Midbrain (tissue), 1 donor: Measurements from ENCODE around the gene CLSTN2.

Source experiments
- DNase-seq: peaks from one replicate; lab custom pipeline; 2025; lab: John Stamatoyannopoulos, UW

The CLSTN2 gene

DNA sequence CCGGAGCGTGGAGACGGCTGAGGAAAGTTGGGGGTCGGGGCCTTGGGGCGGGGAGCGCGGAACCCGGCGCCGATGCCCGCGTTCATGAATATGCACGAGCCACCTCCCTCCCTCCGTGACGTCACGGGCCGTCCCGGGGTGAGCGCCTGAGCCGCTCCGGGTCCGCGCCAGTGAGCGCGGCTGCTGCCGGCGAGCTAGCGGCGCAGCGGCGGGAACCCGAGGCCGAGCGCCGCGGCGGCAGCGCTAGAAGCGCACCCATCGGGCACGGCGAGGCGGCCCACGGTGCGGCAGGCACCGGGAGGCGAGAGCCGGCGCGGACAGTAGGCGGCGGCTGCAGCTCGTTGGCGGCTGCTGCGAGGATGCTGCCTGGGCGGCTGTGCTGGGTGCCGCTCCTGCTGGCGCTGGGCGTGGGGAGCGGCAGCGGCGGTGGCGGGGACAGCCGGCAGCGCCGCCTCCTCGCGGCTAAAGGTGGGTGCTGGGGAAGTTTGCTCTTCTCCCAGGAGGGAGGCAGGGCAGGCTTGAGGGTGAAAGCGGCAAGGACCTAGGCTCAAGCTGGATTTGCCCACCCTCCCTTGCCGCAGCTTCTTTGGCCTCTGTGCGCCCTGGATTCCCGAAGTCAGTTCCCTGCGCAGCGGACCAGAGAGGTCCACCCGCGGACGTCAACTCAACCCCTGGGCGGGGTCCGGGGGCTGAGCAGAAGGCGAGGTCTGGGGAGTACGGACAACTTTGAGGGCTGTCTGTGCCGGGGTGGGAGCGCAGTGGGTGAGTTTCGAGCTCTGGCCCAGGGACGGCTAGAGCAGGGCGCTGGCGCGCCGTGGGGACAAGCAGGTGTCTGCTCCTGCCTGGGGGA, at the start of gene CLSTN2:
Gene CLSTN2 (plus strand): TSS at position 170 of the 850 bp plus-strand sequence.
- peak; percentile 71 for DNase-seq

DNA sequence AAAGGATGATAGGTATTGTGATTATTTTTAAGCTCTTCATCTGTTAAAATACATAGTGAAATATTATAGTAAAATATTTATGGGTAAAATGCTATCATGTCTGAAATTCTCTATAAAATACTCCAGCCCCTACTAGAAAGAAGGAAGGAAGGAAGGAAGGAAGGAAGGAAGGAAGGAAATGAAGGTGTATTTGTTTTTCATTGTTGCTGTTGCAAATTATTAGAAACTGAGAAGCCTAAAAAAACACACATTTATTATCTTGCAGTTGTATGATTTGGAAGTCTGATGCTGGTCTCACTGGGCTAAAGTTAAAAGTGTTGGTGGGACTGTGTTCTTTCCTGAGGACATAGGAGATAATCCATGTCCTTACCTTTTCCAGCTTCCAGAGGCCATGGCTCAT, 47.6 kb upstream of the CLSTN2 start:
- DNase-seq: no peak

DNA sequence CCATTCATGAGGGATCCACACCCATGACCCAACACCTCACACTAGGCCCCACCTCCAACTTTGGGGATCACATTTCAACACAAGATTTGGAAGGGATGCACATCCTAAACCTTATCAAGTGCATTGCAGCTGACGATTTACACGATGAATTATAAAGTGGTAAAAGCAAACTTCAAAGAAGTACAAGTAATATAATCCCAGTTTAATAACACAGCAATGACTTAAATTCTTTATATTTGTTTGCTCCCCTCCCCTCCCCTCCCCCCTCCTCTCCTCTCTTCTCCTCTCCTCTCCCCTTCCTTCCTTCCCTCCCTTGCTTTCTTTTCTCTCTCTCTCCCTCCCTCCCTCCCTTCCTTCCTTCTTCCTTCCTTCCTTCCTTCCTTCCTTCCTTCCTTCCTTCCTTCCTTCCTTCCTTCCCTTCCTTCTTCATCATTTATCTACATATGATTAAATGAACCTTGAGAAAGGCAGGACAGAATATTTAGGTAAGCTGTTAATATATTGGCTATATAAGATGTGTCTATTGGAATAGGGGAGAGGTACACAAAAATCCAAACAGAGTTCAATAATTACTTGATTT, 46.3 kb upstream of the CLSTN2 start:
- DNase-seq: no peak

GRCh38 chr3:139893267-139893962, 41.6 kb upstream of the CLSTN2 start:
- DNase-seq: no peak

GRCh38 chr3:139893963-139894642, 40.9 kb upstream of the CLSTN2 start:
- DNase-seq: no peak

DNA sequence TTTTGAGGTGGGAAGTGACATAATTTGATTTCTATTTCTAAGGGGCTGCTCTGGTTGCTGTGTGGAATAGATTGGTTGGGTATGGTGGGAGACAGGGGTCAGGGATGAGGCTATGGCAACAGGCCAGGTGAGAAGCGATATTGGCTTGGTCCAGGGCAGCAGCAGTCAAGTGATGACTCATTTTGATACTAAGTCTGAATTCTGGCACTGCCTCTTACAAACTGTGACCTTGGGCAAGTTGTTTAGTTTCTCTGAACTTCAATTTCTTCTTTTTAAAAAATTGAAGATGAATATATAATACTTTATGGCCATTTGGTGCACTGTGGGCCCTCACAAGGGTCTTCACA, 40.4 kb upstream of the CLSTN2 start:
- DNase-seq: no peak

- no peak for DNase-seq
These were observed 37.2 kb upstream of the CLSTN2 start for GRCh38 chr3:139897759-139898158.

- no peak for DNase-seq
These were observed 28.6 kb upstream of the CLSTN2 start for GRCh38 chr3:139906418-139906817.

- no peak for DNase-seq
These were observed 25.2 kb upstream of the CLSTN2 start for GRCh38 chr3:139909811-139910210.

- no peak for DNase-seq
These were observed 18.7 kb upstream of the CLSTN2 start for GRCh38 chr3:139916271-139916670.

DNA sequence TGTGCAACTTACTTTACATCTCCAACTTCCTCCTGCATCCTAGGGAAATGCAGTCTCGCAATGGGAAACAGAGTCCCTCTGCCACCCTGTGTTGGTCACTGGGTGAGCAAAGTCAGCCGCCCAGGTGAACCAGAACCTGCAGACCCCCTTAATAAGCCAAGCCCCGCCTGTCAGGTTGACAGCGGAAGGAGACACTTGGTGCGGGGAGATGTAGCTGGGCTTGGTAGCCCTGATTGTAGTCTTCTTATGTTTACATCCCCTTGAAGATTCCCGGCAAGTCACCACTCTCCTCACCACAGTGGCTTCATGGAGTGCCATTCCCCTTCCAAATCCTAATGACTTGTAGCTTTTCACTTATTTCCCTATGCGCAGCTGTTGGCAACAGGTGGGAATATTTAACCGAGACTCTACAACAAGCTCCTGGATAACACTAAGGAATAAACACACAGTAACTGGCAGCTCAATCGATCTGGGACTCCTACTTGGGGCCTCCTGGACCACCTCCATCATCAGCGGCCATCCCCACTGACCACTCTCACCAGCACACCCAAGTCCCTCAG, 17.7 kb upstream of the CLSTN2 start:
- DNase-seq: no peak

DNA sequence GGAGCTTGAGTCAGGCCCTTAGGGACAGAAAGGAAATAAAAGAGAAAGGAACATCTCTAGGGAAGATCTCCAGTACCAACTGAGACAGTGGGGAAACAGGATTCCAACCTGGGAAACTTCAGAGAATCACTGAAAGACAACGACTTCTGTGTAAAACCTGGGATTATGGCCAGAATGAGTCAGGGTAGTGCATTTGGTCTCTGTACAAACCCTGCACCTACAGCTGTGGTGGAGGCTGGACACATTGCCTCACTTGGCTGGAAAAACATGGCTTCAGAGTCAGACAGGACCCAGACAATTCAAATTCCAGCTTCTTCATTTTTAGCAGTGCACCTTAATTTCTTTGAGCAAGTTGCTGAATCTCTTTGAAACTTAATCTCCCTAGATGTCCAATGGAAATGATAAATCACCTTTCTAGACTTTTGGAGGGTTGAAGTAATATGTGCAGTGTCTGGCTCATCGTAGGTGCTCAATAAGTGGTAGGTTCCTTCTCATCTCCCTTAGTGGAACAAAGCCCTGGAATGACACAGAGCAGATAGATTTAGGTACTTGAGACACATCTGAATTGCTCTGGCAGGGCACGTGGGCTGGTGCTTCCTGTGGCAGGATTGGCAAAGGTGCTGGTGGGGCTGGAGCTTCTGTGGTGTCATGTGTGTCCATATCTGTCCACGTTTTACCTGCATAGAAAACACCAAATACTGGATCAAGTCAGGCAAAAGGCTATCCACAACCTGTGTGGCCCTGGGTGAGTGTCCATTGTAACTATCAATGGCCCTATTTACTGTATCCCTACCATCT, 6.1 kb upstream of the CLSTN2 start:
- no peak for DNase-seq

DNA sequence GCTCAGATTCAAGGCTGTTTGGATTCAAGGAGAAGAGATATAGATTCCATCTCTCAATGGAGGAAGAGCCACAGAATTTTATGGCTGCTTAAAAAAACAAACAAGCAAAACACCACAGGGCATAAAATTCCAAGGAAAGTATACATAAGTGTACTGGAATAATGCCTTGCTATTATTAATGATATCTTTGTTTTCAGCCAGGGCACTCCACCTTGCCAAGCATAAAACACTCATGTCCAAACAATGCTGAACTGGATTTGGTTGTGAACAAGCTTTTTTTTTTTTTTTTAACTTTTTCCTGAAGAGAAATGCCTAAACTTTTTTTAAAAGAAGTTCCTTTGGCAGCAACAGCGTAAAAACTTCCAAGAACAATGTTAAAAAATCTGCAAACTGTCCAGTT, 4.8 kb upstream of the CLSTN2 start:
- DNase-seq: no peak

GRCh38 chr3:139933766-139934165, 1.2 kb upstream of the CLSTN2 start:
- no peak for DNase-seq

- DNase-seq: peak; percentile 67
These were observed 371 bp upstream of the CLSTN2 start for GRCh38 chr3:139934613-139935015.

GRCh38 chr3:139935866-139936817, 1.2 kb downstream of the CLSTN2 start:
- DNase-seq: no peak

DNA sequence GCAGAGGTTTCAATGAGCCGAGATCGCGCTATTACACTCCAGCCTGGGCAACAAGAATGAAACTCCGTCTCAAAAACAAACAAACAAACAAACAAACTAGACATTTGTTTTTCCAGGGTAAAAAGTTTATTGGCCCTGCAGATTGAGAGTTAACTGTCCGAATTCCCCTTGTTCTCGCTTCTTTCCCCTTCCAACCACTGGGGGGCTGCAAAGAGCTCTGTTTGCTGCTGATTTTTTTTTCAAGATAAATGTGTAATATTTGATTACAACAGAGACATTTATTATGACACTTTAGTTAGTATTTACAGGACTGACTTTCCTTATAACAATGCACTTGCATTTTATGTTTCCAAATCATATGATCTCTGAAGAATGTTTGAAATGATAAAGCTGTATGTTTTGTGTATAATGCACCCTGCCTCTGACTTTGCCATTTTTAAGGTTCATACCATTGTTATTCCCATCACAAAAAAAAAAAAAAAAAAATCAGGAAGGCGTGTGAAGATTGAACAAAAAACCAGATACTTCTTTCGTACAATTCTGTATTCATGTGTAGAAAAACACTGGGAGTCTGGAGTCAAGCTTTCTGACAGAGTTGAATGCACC, 2.8 kb downstream of the CLSTN2 start:
- DNase-seq: peak; percentile 52

DNA sequence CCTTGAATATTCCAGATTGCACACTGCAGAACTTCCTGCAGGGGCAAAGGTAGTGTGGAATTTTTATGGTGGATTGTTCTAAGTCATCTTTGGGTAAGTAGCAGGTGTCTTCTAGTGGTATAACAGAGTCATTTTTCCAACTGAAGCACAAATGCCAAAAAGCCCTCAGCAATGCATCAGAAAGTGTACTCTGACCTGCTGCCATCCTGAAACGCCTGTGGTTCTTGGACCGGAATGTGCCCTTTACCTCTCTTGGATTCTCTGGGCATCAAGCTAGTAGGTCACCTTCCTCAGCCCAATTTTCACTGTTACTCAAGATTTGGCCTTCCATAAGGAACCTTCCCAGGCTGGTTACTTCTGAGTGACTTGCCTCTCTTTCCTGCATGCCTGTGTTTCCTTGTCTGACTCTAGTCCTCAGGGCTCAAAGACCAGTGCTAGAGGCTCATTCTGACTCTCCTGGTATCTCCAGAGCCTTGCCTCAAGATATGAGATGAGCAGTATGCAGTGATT, 4.8 kb downstream of the CLSTN2 start:
- DNase-seq: no peak

- DNase-seq: no peak
These were observed 5.6 kb downstream of the CLSTN2 start for GRCh38 chr3:139940622-139941021.

DNA sequence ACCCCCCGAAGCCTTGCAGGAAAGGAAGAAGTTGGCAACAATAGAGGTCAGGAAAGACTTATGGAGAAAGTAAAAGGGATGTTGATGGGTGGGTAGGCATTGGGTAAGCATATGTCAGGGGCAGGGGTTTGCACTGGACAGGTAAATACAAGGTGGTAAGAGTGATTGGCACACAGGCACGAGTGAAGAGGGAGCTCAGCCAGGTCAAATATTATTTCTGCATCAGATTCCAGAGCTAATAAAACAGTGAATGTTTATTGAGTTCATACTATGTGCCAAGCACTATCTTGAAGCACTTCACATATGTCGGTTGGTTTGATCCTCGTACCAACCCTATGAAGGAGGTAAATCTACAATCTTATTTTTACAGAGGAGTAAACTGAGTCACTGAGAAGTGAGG, 6.6 kb downstream of the CLSTN2 start:
- no peak for DNase-seq
